Prostate gland (tissue), 2 donors: Measurements from ENCODE around the gene SOX5. TPM values are rescaled to one million over a fixed set of nuclear protein-coding genes. Genes with fewer than 3 reads are reported as not detected.

ENCODE experiments used
- DNase-seq: peaks from one replicate; pipeline ENCODE4 v3.0.0-alpha.2; 2019; ENCODE audit warnings: low spot score
- H3K27ac ChIP-seq, 2 donors: fragments of 200-600 bp; sonication (generic); 2 replicates each; pipeline ENCODE4 v1.5.1; 2017 to 2019
- H3K27me3 ChIP-seq: fragments of 200-600 bp; sonication (generic); replicated peaks from 2 replicates; pipeline ENCODE4 v1.5.1; 2019; ENCODE audit not compliant: insufficient read depth
- H3K36me3 ChIP-seq, 2 donors: fragments of 200-600 bp; sonication (generic); 1 replicate in 1 of 2; 2 replicates in 1 of 2; pipeline versions ENCODE4 v1.5.1 to v1.8.1; 2017 to 2019
- H3K4me1 ChIP-seq: fragments of 200-600 bp; sonication (generic); replicated peaks from 2 replicates; pipeline ENCODE4 v1.5.1; 2019
- H3K4me3 ChIP-seq, 2 donors: fragments of 200-600 bp; sonication (generic); 2 replicates each; pipeline ENCODE4 v1.5.1; 2017 to 2019
- H3K9me3 ChIP-seq: fragments of 200-600 bp; sonication (generic); 2 replicates; pipeline ENCODE4 v1.5.1; 2017
- CTCF ChIP-seq, 4 experiments: fragments of 200-600 bp in 2 of 4; fragments of 450-650 bp in 2 of 4; sonication (generic) in 2 of 4; IDR thresholded peaks; 1 replicate in 3 of 4; 2 replicates in 1 of 4; pipeline ENCODE4 v1.5.1; 2016 to 2019; ENCODE audit warnings: antibody characterized with exemption in 4 of 4, mild to moderate bottlenecking in 2 of 4, moderate library complexity in 2 of 4
- POLR2A ChIP-seq: fragments of 450-650 bp; IDR thresholded peaks from one replicate; pipeline ENCODE4 v1.6.1; 2016; ENCODE audit warnings: antibody characterized with exemption, mild to moderate bottlenecking
- POLR2AphosphoS5 ChIP-seq: sonication (generic); formaldehyde crosslinking; IDR thresholded peaks from one replicate; pipeline ENCODE4 v1.6.1; 2017; ENCODE audit warnings: antibody characterized with exemption
- WGBS: methylation state at CpG from one replicate; pipeline ENCODE4 v1.1.5; 2018; 5-methylcytosine and 5-hydroxymethylcytosine counted together
- intact Hi-C: fragments of 100-400 bp; cut with DNase I; formaldehyde crosslinking; loops from one replicate; pipeline ENCODE4 v1.14.2; 2022
- total RNA-seq, 2 donors: library from RNA; depleted of rRNA; stranded (reverse); fragments of >200 nt; gene quantifications; one replicate each; pipeline ENCODE4 v1.1.0, GENCODE V29; 2016

SOX5 gene
- total RNA-seq, 2 donors from 2014 or later = 3.7 to 7.8 TPM

GRCh38 chr12:23707270-23707669 lies 242.2 kb downstream of the SOX5 start:
- Histone ChIP-seq H3K4me3 (no peak overlapping the region), H3K9me3 (no peaks in the 10 kb centered on the region), H3K4me1 (no peaks in the 10 kb centered on the region), H3K27me3 (no peaks in the 10 kb centered on the region), H3K36me3 (no peaks in the 10 kb centered on the region), H3K27ac (no peak overlapping the region)
- intact Hi-C loops = no loop called here
- TF ChIP-seq CTCF (IDR thresholded peaks at IDR 0.05) (no peak), POLR2AphosphoS5 (no peak), POLR2A (no peak)
- DNase-seq = no peak
- 90% methylated on average over 5 of the region's 5 CpGs for WGBS

DNA sequence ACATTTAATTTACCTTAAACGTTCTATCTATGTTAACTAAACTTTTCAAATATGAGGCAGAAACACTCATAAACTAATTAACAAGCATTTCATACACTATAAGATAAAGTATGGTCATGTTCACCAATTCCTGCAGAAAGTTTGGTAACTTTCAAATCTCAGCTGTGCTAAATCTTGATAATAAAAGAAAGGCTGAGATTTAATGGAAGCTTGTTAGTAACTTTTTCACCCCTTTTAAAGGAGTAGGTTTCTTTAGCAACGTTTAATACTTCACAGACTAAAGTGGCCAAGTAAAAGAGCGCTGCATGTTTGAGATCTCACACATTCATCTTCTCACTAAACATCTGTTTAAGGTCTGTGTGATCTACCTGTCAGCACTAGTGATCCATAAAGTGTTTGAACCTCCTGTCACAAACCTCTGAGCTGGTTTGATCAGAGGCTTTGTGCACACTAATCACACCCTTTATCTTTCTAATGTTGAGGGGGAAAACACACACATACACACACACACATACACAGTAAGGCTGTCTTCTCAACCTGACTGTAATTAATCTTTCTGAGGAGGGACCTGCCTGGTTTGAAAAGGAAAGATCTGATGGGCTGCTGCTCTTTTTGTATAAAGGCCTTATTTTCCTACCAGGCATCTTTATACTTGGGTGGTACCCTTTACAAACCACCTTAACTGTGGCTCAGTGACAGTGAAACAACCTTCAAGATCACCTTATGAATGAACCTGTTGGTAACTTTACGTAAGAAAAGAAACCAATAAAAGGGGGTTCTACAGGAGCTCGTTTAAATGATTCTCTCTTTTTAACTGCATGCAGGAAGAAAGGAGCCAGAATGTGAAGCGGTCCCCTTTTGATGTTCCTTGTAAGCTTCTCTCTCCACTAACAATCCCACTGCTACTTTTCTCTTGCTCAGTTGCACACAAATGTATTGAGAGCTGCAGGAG lies 244.2 kb downstream of the SOX5 start:
- DNase-seq = no peak
- no peaks in the 10 kb centered on the region for H3K9me3 ChIP-seq
- H3K36me3 ChIP-seq = no peaks in the 10 kb centered on the region
- no peaks in the 10 kb centered on the region for H3K27me3 ChIP-seq
- no peak overlapping the region for H3K27ac ChIP-seq
- no peak overlapping the region for H3K4me3 ChIP-seq
- 55% methylated on average over 6 of the region's 6 CpGs for WGBS
- H3K4me1 ChIP-seq = no peaks in the 10 kb centered on the region
- intact Hi-C loops = no loop called here
- TF ChIP-seq CTCF (IDR thresholded peaks at IDR 0.05) (no peak), POLR2AphosphoS5 (no peak), POLR2A (no peak)

DNA sequence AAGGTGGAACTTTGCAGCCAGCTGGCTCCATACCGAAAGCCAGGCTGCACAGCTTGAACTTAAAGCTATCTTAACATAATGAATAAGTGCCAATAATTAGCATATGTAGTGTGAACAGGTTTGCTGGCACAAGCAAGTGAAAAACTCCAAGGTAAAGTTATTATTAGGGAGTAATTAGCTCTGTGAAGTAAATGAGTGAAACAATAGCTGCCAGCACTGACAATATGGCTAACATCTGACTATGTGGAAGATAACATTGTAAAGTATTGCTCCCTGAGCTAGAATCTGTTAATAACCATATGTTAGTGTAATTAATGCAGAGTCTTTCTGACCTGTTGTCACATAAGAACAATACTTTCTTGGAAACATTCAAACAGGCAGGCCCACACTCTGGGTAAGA lies 246.4 kb downstream of the SOX5 start:
- H3K4me3 ChIP-seq = no peak overlapping the region
- H3K27ac ChIP-seq = no peak overlapping the region
- no peak for TF ChIP-seq CTCF (IDR thresholded peaks at IDR 0.05)
- TF ChIP-seq POLR2A = no peak
- TF ChIP-seq POLR2AphosphoS5 = no peak
- intact Hi-C loops = no loop called here
- no peaks in the 10 kb centered on the region for H3K27me3 ChIP-seq
- WGBS = 21% methylated on average over 1 of the region's 1 CpG
- H3K9me3 ChIP-seq = no peaks in the 10 kb centered on the region
- H3K4me1 ChIP-seq = no peaks in the 10 kb centered on the region
- DNase-seq = no peak
- no peaks in the 10 kb centered on the region for H3K36me3 ChIP-seq

DNA sequence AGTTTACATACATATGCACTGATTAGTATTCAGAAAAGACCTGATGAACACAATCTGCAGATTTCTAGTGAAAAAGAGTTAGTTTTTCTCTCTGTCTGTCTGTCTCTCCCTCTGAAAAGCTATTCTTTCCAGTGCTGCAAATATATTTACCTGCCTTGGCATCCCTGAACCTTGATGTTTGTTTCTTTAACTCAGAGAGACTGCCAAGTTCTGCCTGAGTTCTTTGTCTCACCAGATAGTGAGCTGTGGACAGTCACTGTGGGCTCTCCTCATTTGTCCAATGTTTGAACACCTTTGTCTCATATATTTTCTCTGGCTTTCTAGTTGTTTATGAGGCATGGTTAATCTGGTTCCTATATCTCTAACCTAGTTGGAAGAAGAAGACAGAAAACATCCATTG lies 250.4 kb downstream of the SOX5 start:
- no peak for DNase-seq
- H3K27me3 ChIP-seq = no peaks in the 10 kb centered on the region
- H3K9me3 ChIP-seq = no peaks in the 10 kb centered on the region
- TF ChIP-seq POLR2AphosphoS5 = no peak
- TF ChIP-seq CTCF (IDR thresholded peaks at IDR 0.05) = no peak
- TF ChIP-seq POLR2A = no peak
- H3K4me1 ChIP-seq = no peaks in the 10 kb centered on the region
- intact Hi-C loops = no loop called here
- H3K36me3 ChIP-seq = no peaks in the 10 kb centered on the region
- H3K27ac ChIP-seq = no peak overlapping the region
- no peak overlapping the region for H3K4me3 ChIP-seq

DNA sequence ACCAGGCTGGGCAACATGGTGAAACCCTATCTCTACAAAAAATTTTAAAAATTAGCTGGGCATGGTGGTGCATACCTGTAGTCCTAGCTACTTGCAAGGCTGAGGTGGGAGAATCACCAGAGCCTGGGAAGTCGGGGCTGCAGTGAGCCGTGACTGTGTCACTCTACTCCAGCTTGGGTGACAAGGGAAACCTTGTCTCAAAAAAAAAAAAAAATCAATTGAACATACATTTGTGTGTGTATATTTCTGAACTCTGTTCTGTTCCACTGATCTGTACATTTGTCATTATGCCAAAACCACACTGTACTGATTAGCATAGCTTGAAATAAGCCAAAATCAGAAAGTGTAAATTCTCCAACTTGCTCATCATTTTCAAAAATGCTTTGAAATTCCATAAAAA lies 254.6 kb downstream of the SOX5 start:
- TF ChIP-seq POLR2AphosphoS5 (no peak), CTCF (IDR thresholded peaks at IDR 0.05) (no peak), POLR2A (no peak)
- intact Hi-C loops = no loop called here
- Histone ChIP-seq H3K9me3 (no peaks in the 10 kb centered on the region), H3K27me3 (no peaks in the 10 kb centered on the region), H3K4me3 (no peak overlapping the region), H3K4me1 (no peaks in the 10 kb centered on the region), H3K36me3 (no peaks in the 10 kb centered on the region), H3K27ac (no peak overlapping the region)
- DNase-seq = no peak
- WGBS = 92% methylated on average over 2 of the region's 2 CpGs
